Measurements from ENCODE around the gene USP6NL. TPM values are rescaled to one million over a fixed set of nuclear protein-coding genes. Genes with fewer than 3 reads are reported as not detected.

USP6NL gene
- total and polyA plus RNA-seq, 2 of the 13 experiments (the other 11 are each of a cell fraction or from before 2014, with no cell fraction given), result 10.5 to 22.9 TPM

GRCh38 chr10:11602919-11603523 is 8.4 kb downstream of the USP6NL start (continued):
- TF ChIP-seq, protein P1, sequence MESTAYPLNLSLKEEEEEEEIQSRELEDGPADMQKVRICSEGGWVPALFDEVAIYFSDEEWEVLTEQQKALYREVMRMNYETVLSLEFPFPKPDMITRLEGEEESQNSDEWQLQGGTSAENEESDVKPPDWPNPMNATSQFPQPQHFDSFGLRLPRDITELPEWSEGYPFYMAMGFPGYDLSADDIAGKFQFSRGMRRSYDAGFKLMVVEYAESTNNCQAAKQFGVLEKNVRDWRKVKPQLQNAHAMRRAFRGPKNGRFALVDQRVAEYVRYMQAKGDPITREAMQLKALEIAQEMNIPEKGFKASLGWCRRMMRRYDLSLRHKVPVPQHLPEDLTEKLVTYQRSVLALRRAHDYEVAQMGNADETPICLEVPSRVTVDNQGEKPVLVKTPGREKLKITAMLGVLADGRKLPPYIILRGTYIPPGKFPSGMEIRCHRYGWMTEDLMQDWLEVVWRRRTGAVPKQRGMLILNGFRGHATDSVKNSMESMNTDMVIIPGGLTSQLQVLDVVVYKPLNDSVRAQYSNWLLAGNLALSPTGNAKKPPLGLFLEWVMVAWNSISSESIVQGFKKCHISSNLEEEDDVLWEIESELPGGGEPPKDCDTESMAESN (CRISPR knock-in tag; conservative IDR thresholded peaks at IDR 0.05), result no peak
- no peak for TF ChIP-seq ZBTB2 (CRISPR knock-in tag; IDR thresholded peaks at IDR 0.05; ENCODE audit: low read depth)
- TF ChIP-seq TRIM24 (CRISPR knock-in tag; IDR thresholded peaks at IDR 0.05), result no peak
- TF ChIP-seq, protein P2, sequence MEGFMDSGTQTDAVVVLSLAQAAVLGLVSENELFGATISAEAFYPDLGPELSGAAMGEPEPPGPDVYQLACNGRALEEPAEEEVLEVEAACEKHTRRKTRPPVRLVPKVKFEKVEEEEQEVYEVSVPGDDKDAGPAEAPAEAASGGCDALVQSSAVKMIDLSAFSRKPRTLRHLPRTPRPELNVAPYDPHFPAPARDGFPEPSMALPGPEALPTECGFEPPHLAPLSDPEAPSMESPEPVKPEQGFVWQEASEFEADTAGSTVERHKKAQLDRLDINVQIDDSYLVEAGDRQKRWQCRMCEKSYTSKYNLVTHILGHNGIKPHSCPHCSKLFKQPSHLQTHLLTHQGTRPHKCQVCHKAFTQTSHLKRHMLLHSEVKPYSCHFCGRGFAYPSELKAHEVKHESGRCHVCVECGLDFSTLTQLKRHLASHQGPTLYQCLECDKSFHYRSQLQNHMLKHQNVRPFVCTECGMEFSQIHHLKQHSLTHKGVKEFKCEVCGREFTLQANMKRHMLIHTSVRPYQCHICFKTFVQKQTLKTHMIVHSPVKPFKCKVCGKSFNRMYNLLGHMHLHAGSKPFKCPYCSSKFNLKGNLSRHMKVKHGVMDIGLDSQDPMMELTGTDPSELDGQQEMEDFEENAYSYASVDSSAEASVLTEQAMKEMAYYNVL (CRISPR knock-in tag; IDR thresholded peaks at IDR 0.05; ENCODE audit: borderline replicate concordance), result peak; percentile 51; the same call in 1 of the 2 replicates
- no peak for TF ChIP-seq FOXC1 (CRISPR knock-in tag; IDR thresholded peaks at IDR 0.05; ENCODE audit: borderline replicate concordance)
- TF ChIP-seq KIAA2018 (CRISPR knock-in tag; IDR thresholded peaks at IDR 0.05; ENCODE audit: borderline replicate concordance), result no peak
- no peak for TF ChIP-seq ZNF431 (CRISPR knock-in tag; IDR thresholded peaks at IDR 0.05; ENCODE audit: borderline replicate concordance, low read depth)
- no peak for TF ChIP-seq ZNF773 (CRISPR knock-in tag; IDR thresholded peaks at IDR 0.05; ENCODE audit: borderline replicate concordance)
- no peak for TF ChIP-seq MEIS1 (CRISPR knock-in tag; IDR thresholded peaks at IDR 0.05; ENCODE audit: borderline replicate concordance)
- TF ChIP-seq CENPX (CRISPR knock-in tag; IDR thresholded peaks at IDR 0.05), result no peak
- TF ChIP-seq ZNF564 (CRISPR knock-in tag; IDR thresholded peaks at IDR 0.05), result no peak
- TF ChIP-seq ZNF383 (CRISPR knock-in tag; IDR thresholded peaks at IDR 0.05; ENCODE audit: borderline replicate concordance), result no peak
- TF ChIP-seq ZNF569 (CRISPR knock-in tag; IDR thresholded peaks at IDR 0.05; ENCODE audit: borderline replicate concordance), result no peak

All from HepG2 (cell line).